Activated CD4-positive, alpha-beta T cell treated with anti-CD3 and anti-CD28 coated beads for 36 hours (primary cell): Measurements from ENCODE around the gene DUOX1. TPM values are rescaled to one million over a fixed set of nuclear protein-coding genes. Genes with fewer than 3 reads are reported as not detected.
A peak's percentile ranks its signal among the peaks of the same experiment; 100 is the strongest.

Experiments used
- ATAC-seq: fragments of 200-7000 bp; cut with Tn5 transposase; one replicate; pipeline ENCODE4 v1.10.0; 2021; ENCODE audit warnings: mild to moderate bottlenecking, moderate library complexity
- CTCF ChIA-PET: fragments of 350-600 bp; sonication (Branson Sonifier 250); formaldehyde crosslinking; loops from one replicate; lab custom pipeline; 2021; ENCODE audit warnings: antibody characterized with exemption; lab: Charles Lee
- POLR2A ChIA-PET: fragments of 350-600 bp; sonication (Branson Sonifier 250); formaldehyde crosslinking; loops from one replicate; lab custom pipeline; 2021; ENCODE audit warnings: antibody characterized with exemption, inconsistent platforms; lab: Charles Lee
- DNase-seq: peaks from one replicate; pipeline ENCODE4 v3.0.0-alpha.2; 2020
- H3K27ac Mint-ChIP-seq: one replicate; pipeline ENCODE4 v1.8.0; 2021; ENCODE audit warnings: mixed read lengths
- H3K27me3 Mint-ChIP-seq: one replicate; pipeline ENCODE4 v1.8.0; 2021; ENCODE audit warnings: mixed read lengths
- H3K36me3 Mint-ChIP-seq: one replicate; pipeline ENCODE4 v1.8.0; 2021; ENCODE audit warnings: low read depth, mixed read lengths
- H3K4me1 Mint-ChIP-seq: one replicate; pipeline ENCODE4 v1.8.0; 2021; ENCODE audit warnings: mixed read lengths
- H3K4me3 Mint-ChIP-seq: one replicate; pipeline ENCODE4 v1.8.0; 2021; ENCODE audit warnings: mild to moderate bottlenecking, moderate library complexity, mixed read lengths
- H3K9me3 Mint-ChIP-seq: one replicate; pipeline ENCODE4 v1.8.0; 2021; ENCODE audit warnings: low read depth, mixed read lengths
- intact Hi-C, 2 experiments: fragments of 100-400 bp; cut with DNase I in 1 of 2; cut with micrococcal nuclease in 1 of 2; formaldehyde crosslinking; loops; one replicate each; pipeline versions ENCODE4 v1.14.2 to v1.15.1; 2022 to 2024; cut with DNase I, micrococcal nuclease
- total RNA-seq, 2 experiments: library from RNA; stranded (reverse); gene quantifications; one replicate each; pipeline ENCODE4 v1.2.3, GENCODE V29; 2021

The DUOX1 gene
- total RNA-seq, 2 experiments from 2014 or later = 0.07 to 0.11 TPM

DNA sequence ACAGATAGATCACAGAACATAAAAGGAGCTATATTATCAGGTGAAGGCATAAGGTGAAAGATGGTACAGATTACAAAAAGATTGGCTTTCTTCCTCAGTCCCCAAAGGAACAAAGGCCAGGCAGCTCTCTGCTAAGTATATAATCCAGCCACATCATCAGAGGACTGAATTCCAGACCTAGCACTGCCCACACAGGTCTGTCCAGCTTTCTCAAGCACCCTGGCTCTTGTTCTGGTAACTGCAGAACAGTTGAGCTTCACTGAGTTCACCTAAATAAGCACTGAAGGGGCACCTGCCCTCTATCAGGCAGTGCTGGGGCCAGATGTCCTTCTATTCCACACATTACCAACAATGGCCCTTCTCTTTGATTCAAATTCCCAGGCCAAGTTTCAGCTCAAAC, 6.4 kb upstream of the DUOX1 start:
- no peaks in the 10 kb centered on the region for H3K4me1 Mint-ChIP-seq
- H3K36me3 Mint-ChIP-seq = no peaks in the 10 kb centered on the region
- H3K27ac Mint-ChIP-seq = no peak overlapping the region
- H3K27me3 Mint-ChIP-seq = peaks cover 32% of the 10 kb centered on the region
- POLR2A ChIA-PET = no interaction called here
- intact Hi-C loops = no loop called here
- no peak overlapping the region for H3K4me3 Mint-ChIP-seq
- H3K9me3 Mint-ChIP-seq = no peaks in the 10 kb centered on the region
- CTCF ChIA-PET = interaction anchor here (0.5 to 5.4 kb wide), 8 partner anchors 10 to 797 kb away, joined by 3 to 36 read pairs (median 3); partner anchors contain the start of genes DUOX2 and DUOXA2
- ATAC-seq (no peak), DNase-seq (no peak)

DNA sequence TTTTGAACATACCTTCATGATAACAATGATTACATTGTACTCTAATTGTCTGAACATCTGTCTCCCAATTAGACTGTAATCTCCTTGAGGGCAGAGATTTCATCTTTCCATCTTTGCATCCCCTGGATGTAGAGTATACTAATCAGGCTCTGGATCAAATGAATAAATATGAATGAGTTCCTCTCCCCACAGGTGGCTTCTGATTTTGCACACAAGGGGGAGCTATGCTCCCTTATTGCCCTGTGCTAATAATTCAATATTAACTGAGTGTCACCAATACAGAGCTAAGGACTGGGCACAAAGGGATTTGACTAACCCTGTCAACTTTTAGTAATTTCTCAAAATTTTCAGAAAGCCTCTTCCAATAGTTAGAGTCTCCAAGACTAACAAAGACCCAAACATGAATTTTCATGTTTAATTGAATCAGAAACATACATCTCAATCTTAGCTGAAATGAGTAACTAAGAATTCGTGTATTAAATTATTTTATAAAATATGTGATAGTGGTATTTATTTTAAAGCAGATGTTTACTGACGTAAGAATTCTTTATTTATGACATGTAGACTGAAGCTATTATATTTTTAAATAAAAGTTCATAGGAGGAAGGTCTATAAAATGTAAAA, 3.1 kb upstream of the DUOX1 start:
- Mint-ChIP-seq H3K27me3 (peaks cover 43% of the 10 kb centered on the region), H3K27ac (no peak overlapping the region), H3K36me3 (no peaks in the 10 kb centered on the region), H3K4me1 (no peaks in the 10 kb centered on the region), H3K4me3 (no peak overlapping the region), H3K9me3 (no peaks in the 10 kb centered on the region)
- ChIA-PET CTCF (interaction anchor here (0.7 to 5.4 kb wide), 12 partner anchors 9 to 292 kb away, joined by 3 to 36 read pairs (median 3); partner anchors contain the start of genes DUOX2, DUOXA2 and SORD), POLR2A (no interaction called here)
- DNase-seq = peak; percentile 51
- intact Hi-C loops = loop anchor here in 1 of 2 experiments (1.0 to 2.0 kb wide), 2 partner anchors 274 to 331 kb away; no protein-coding TSS in a partner anchor
- ATAC-seq = peak; percentile 50

DNA sequence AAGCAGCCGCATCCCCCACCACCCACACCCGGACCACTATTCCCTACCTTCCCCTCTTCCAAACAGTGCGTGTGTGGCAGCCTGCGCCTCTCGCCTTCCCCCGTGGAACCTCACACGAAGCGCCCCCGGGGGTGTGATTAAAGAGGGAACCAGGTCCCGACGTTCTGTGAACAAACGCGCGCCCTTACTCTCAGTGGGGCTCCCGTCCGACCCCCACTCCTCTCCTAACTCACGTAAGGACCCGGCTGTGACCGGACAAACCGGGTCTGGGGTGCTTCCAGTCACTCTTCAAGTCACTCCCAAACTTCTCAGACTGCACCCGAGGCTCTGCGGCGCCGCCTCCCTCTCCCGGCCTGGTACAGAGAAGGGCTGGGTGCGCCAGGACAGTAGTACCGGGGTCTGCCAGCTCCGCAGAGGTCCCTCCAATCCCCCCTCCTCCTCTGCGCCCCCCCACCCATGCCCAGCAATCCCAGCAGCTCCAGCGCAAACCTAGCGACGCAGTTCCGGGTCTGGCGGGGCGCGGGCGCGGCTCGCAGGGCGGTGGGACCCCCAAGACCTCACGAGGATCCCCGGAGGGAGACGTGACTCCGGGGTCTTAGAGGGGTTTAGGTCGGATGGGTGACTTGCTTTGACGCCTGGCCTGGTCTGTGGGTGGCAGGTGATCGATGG, 689 bp upstream of the DUOX1 start:
- H3K27me3 Mint-ChIP-seq = peaks cover 52% of the 10 kb centered on the region
- no peak for DNase-seq
- no peaks in the 10 kb centered on the region for H3K36me3 Mint-ChIP-seq
- no peak overlapping the region for H3K4me3 Mint-ChIP-seq
- intact Hi-C loops = no loop called here
- ChIA-PET CTCF (interaction anchor here (0.5 to 1.2 kb wide), 2 partner anchors 11 to 205 kb away, joined by 3 read pairs; no protein-coding TSS in a partner anchor), POLR2A (no interaction called here)
- H3K4me1 Mint-ChIP-seq = no peaks in the 10 kb centered on the region
- H3K9me3 Mint-ChIP-seq = no peaks in the 10 kb centered on the region
- no peak overlapping the region for H3K27ac Mint-ChIP-seq
- no peak for ATAC-seq

DNA sequence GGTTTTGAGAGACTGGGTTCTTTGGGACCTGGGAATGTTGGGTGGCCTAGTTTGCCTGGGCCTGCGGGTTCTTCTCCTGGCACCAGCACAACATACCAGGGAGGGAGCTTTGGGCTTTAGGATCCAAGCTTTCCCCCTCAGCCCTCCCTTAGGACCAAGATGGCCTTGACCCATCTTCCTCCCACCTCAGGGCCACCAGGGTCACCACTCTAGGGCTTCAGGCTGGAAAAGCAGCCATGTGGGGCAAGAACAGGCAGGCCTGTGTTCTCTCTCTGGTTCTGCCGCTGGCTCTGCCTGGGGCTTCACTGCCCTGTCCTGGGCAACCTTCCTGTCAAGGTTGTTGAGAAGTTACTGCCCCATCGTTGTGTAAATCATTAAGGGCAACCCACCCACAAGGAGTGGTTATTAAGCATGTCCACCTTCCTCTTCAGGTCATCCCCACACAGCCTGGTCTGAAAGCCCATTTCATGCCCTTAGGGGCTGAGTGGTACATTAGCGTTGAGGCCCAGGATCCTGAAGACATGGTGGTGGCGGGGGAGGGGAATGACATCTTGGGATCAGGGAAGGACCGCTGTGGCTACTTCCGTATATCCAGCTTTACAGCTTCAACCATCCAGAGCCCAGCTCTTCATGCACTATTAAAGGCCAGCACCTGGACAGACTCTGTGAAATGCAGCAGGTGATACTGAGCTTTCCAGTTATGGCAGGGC, 652 bp downstream of the DUOX1 start:
- DNase-seq (no peak), ATAC-seq (no peak)
- CTCF ChIA-PET = interaction anchor here (0.8 to 4.9 kb wide), 5 partner anchors 12 to 74 kb away, joined by 3 to 29 read pairs (median 4); no protein-coding TSS in a partner anchor
- Mint-ChIP-seq H3K27me3 (peaks cover 54% of the 10 kb centered on the region), H3K27ac (no peak overlapping the region), H3K4me3 (no peak overlapping the region), H3K9me3 (no peaks in the 10 kb centered on the region), H3K4me1 (peaks cover 5% of the 10 kb centered on the region), H3K36me3 (no peaks in the 10 kb centered on the region)
- POLR2A ChIA-PET = no interaction called here
- intact Hi-C loops = no loop called here

DNA sequence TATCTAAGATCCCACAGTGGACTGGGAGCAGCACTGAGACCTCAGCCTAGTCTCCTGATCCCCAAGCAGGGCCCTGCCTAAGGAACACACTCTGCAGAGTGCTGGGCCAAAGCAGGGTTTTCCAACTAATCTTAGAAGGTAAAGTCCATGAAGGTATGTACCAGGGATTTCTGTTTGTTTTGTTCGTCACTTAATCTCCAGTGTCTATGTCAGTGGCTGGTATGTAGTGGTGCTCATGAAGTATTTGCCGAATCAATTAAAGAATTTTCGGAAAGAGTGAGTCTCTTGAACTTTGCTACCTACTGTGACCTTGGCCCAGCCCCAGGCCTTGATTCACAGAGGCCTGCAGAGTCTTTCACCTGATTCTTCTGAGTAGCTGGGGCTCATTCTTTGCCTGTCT, 1.7 kb downstream of the DUOX1 start:
- Mint-ChIP-seq H3K4me1 (peaks cover 9% of the 10 kb centered on the region), H3K4me3 (no peak overlapping the region), H3K36me3 (no peaks in the 10 kb centered on the region), H3K27ac (no peak overlapping the region), H3K27me3 (peaks cover 49% of the 10 kb centered on the region), H3K9me3 (no peaks in the 10 kb centered on the region)
- intact Hi-C loops = no loop called here
- no peak for ATAC-seq
- POLR2A ChIA-PET = interaction anchor here (0.6 kb wide), 1 partner anchor 69 kb away, joined by 3 read pairs; no protein-coding TSS in a partner anchor
- no peak for DNase-seq
- CTCF ChIA-PET = interaction anchor here (0.8 to 4.9 kb wide), 5 partner anchors 11 to 259 kb away, joined by 3 to 29 read pairs (median 4); no protein-coding TSS in a partner anchor

GRCh38 chr15:45132844-45133560, 3.2 kb downstream of the DUOX1 start:
- POLR2A ChIA-PET = interaction anchor here (0.6 kb wide), 1 partner anchor 155 kb away, joined by 4 read pairs; no protein-coding TSS in a partner anchor
- Mint-ChIP-seq H3K4me1 (peaks cover 9% of the 10 kb centered on the region), H3K36me3 (no peaks in the 10 kb centered on the region), H3K9me3 (no peaks in the 10 kb centered on the region), H3K4me3 (no peak overlapping the region), H3K27me3 (peaks cover 46% of the 10 kb centered on the region), H3K27ac (no peak overlapping the region)
- intact Hi-C loops = no loop called here
- DNase-seq = no peak
- CTCF ChIA-PET = interaction anchor here (0.6 to 4.9 kb wide), 7 partner anchors 9 to 257 kb away, joined by 3 to 29 read pairs (median 3); no protein-coding TSS in a partner anchor
- peak; percentile 40 for ATAC-seq

DNA sequence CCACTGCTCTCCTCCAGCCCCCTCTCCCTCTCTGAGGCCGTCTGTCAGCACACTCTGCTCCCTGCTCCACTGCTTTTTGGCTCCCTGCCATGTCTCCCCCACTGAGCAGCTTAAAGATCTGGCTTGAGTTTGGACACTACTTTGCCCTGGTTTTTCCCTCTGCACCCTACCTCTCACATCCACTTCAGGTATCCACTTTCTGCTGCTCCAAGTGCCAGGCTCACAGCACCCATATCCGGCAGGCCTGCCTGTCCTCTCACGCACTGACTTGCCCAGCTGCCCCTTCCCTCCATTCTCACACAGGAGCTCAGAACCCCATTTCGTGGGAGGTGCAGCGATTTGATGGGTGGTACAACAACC, 3.7 kb downstream of the DUOX1 start:
- H3K27me3 Mint-ChIP-seq = peaks cover 41% of the 10 kb centered on the region
- no peak overlapping the region for H3K4me3 Mint-ChIP-seq
- POLR2A ChIA-PET = interaction anchor here (0.6 kb wide), 1 partner anchor 156 kb away, joined by 4 read pairs; no protein-coding TSS in a partner anchor
- no peaks in the 10 kb centered on the region for H3K36me3 Mint-ChIP-seq
- peaks cover 9% of the 10 kb centered on the region for H3K4me1 Mint-ChIP-seq
- intact Hi-C loops = no loop called here
- CTCF ChIA-PET = interaction anchor here (0.6 to 4.9 kb wide), 4 partner anchors 8 to 66 kb away, joined by 3 to 29 read pairs (median 4); no protein-coding TSS in a partner anchor
- no peak overlapping the region for H3K27ac Mint-ChIP-seq
- no peaks in the 10 kb centered on the region for H3K9me3 Mint-ChIP-seq
- ATAC-seq (no peak), DNase-seq (no peak)

GRCh38 chr15:45134046-45134445, 4.3 kb downstream of the DUOX1 start:
- H3K4me3 Mint-ChIP-seq = no peak overlapping the region
- no peak for ATAC-seq

GRCh38 chr15:45134682-45135604, 5.1 kb downstream of the DUOX1 start:
- CTCF ChIA-PET = interaction anchor here (0.6 to 4.9 kb wide), 5 partner anchors 11 to 707 kb away, joined by 3 to 29 read pairs (median 6); no protein-coding TSS in a partner anchor
- H3K36me3 Mint-ChIP-seq = no peaks in the 10 kb centered on the region
- no peaks in the 10 kb centered on the region for H3K9me3 Mint-ChIP-seq
- peak overlapping the region; percentile 35 for H3K4me3 Mint-ChIP-seq
- ATAC-seq (peak; percentile 57), DNase-seq (peak; percentile 54)
- intact Hi-C loops = no loop called here
- peaks cover 35% of the 10 kb centered on the region for H3K27me3 Mint-ChIP-seq
- POLR2A ChIA-PET = no interaction called here
- H3K27ac Mint-ChIP-seq = no peak overlapping the region
- H3K4me1 Mint-ChIP-seq = peaks cover 9% of the 10 kb centered on the region

More at GRCh38 chr15:45134046-45134445, 4.3 kb downstream of the DUOX1 start:
- Mint-ChIP-seq H3K27me3 (peaks cover 36% of the 10 kb centered on the region), H3K9me3 (no peaks in the 10 kb centered on the region), H3K36me3 (no peaks in the 10 kb centered on the region), H3K4me1 (peaks cover 9% of the 10 kb centered on the region), H3K27ac (no peak overlapping the region)
- CTCF ChIA-PET = interaction anchor here (0.7 to 4.9 kb wide), 3 partner anchors 10 to 247 kb away, joined by 3 to 29 read pairs (median 4); no protein-coding TSS in a partner anchor
- no peak for DNase-seq
- POLR2A ChIA-PET = no interaction called here
- intact Hi-C loops = no loop called here
